B cell (primary cell): Measurements from ENCODE around the gene JADE2. TPM values are rescaled to one million over a fixed set of nuclear protein-coding genes. Genes with fewer than 3 reads are reported as not detected.

Experiments
- ATAC-seq: fragments of 200-7000 bp; cut with Tn5 transposase; one replicate; pipeline ENCODE4 v1.10.0; 2021; ENCODE audit warnings: low read depth, mild to moderate bottlenecking, moderate number of reproducible peaks, moderate library complexity
- CTCF ChIA-PET: fragments of 350-600 bp; sonication (Branson Sonifier 250); formaldehyde crosslinking; loops from one replicate; lab custom pipeline; 2021; ENCODE audit warnings: antibody characterized with exemption, inconsistent platforms; lab: Charles Lee
- POLR2A ChIA-PET: fragments of 350-600 bp; sonication (Branson Sonifier 250); formaldehyde crosslinking; loops from one replicate; lab custom pipeline; 2021; ENCODE audit warnings: antibody characterized with exemption; lab: Charles Lee
- DNase-seq: peaks from one replicate; pipeline ENCODE4 v3.0.0; 2013
- H2AFZ ChIP-seq: 2 replicates; pipeline ENCODE4 v1.6.1; 2012; ENCODE audit warnings: mild to moderate bottlenecking, low read depth, low read length; ENCODE audit not compliant: insufficient read depth, poor library complexity, severe bottlenecking
- H3K27ac ChIP-seq, 2 donors: 1 replicate in 1 of 2; 2 replicates in 1 of 2; pipeline ENCODE4 v1.5.1; 2012 to 2013; ENCODE audit warnings: low read length in 2 of 2, mild to moderate bottlenecking in 2 of 2, moderate library complexity in 1 of 2
- H3K27me3 ChIP-seq, 4 experiments: fragments of 200-600 bp in 1 of 4; sonication (generic) in 1 of 4; replicated peaks in 1 of 4; 1 replicate in 2 of 4; 2 replicates in 2 of 4; pipeline versions ENCODE4 v1.6.1 to v1.7.0; 2013 to 2016; ENCODE audit warnings: low read length in 3 of 4, mild to moderate bottlenecking in 2 of 4, mixed read lengths in 1 of 4, moderate library complexity in 1 of 4; ENCODE audit not compliant: insufficient read depth in 4 of 4, control insufficient read depth in 3 of 4; ENCODE audit errors: control extremely low read depth in 1 of 4
- H3K36me3 ChIP-seq, 2 experiments: replicated peaks in 1 of 2; 1 replicate in 1 of 2; 2 replicates in 1 of 2; pipeline versions ENCODE4 v1.6.1 to v1.7.1; 2013; ENCODE audit warnings: low read length in 1 of 2; ENCODE audit not compliant: insufficient read depth in 2 of 2, control insufficient read depth in 1 of 2; ENCODE audit errors: control extremely low read depth in 1 of 2, extremely low read depth in 1 of 2
- H3K4me1 ChIP-seq, 2 donors: fragments of 200-600 bp in 1 of 2; sonication (generic) in 1 of 2; 1 replicate in 1 of 2; 2 replicates in 1 of 2; pipeline versions ENCODE4 v1.5.1 to v1.6.1; 2013 to 2017; ENCODE audit warnings: low read length in 2 of 2; ENCODE audit not compliant: control insufficient read depth in 2 of 2, insufficient read depth in 2 of 2
- H3K4me2 ChIP-seq: replicated peaks from 2 replicates; pipeline ENCODE3; 2012; ENCODE audit warnings: mild to moderate bottlenecking, low read depth, low read length; ENCODE audit not compliant: poor library complexity, severe bottlenecking
- H3K4me3 ChIP-seq, 5 experiments: fragments of 200-600 bp in 1 of 5; sonication (generic) in 1 of 5; 1 replicate in 3 of 5; 2 replicates in 2 of 5; pipeline versions ENCODE4 v1.5.1 to v1.7.0; 2011 to 2016; ENCODE audit warnings: low read length in 4 of 5, mild to moderate bottlenecking in 4 of 5, low read depth in 2 of 5, control low read depth in 1 of 5, moderate library complexity in 1 of 5; ENCODE audit not compliant: insufficient read depth in 1 of 5; ENCODE audit errors: control extremely low read depth in 1 of 5, extremely low read depth in 1 of 5
- H3K79me2 ChIP-seq: fragments of 200-600 bp; sonication (generic); one replicate; pipeline ENCODE4 v1.6.0; 2016; ENCODE audit warnings: low read length; ENCODE audit not compliant: control insufficient read depth, insufficient read depth
- H3K9ac ChIP-seq: fragments of 200-600 bp; sonication (generic); 2 replicates; pipeline ENCODE4 v1.6.1; 2017; ENCODE audit warnings: mild to moderate bottlenecking, low read length, moderate library complexity
- H3K9me3 ChIP-seq, 3 donors: one replicate each; pipeline versions ENCODE4 v1.6.1 to v1.7.1; 2013; ENCODE audit warnings: low read length in 2 of 3; ENCODE audit not compliant: control insufficient read depth in 2 of 3, insufficient read depth in 1 of 3; ENCODE audit errors: control extremely low read depth in 1 of 3
- H4K20me1 ChIP-seq: 2 replicates; pipeline ENCODE4 v1.6.0; 2012; ENCODE audit warnings: mild to moderate bottlenecking, low read length; ENCODE audit not compliant: insufficient read depth, control insufficient read depth, poor library complexity, severe bottlenecking
- H3K27ac Mint-ChIP-seq: one replicate; pipeline ENCODE4 v1.8.0; 2021; ENCODE audit warnings: mixed read lengths
- H3K27me3 Mint-ChIP-seq: one replicate; pipeline ENCODE4 v1.8.0; 2021; ENCODE audit warnings: mixed read lengths
- H3K4me1 Mint-ChIP-seq: one replicate; pipeline ENCODE4 v1.8.0; 2021; ENCODE audit warnings: mixed read lengths
- H3K4me3 Mint-ChIP-seq: one replicate; pipeline ENCODE4 v1.8.0; 2021; ENCODE audit warnings: mixed read lengths
- H3K9me3 Mint-ChIP-seq: one replicate; pipeline ENCODE4 v1.8.0; 2022; ENCODE audit warnings: mixed read lengths; ENCODE audit not compliant: insufficient read depth
- EZH2 ChIP-seq: IDR thresholded peaks from 2 replicates; pipeline ENCODE4 v1.6.1; 2012; ENCODE audit warnings: borderline replicate concordance, low read depth, mild to moderate bottlenecking, moderate library complexity, low read length; ENCODE audit not compliant: insufficient read depth, poor library complexity, severe bottlenecking
- WGBS: methylation state at CpG from one replicate; pipeline ENCODE4 v1.1.5; 2013; ENCODE audit warnings: missing lambda C conversion rate; ENCODE audit not compliant: insufficient coverage; 5-methylcytosine and 5-hydroxymethylcytosine counted together
- intact Hi-C: fragments of 100-400 bp; cut with micrococcal nuclease; formaldehyde crosslinking; loops from one replicate; pipeline ENCODE4 v1.10.0; 2022
- polyA plus RNA-seq: library from polyadenylated mRNA; depleted of rRNA; stranded (reverse); fragments of >200 nt; gene quantifications from 2 replicates; pipeline ENCODE4 v1.2.3, GENCODE V29; 2012
- total RNA-seq, 2 donors: library from RNA; stranded (reverse); fragments of 120-200 nt in 1 of 2; gene quantifications; 1 replicate in 1 of 2; 2 replicates in 1 of 2; pipeline versions ENCODE4 v1.2.3 to v1.2.4, GENCODE V29; 2013 to 2022
- TF ChIP-seq, protein P1 (sequence below): fragments of 200-600 bp; IDR thresholded peaks from one replicate; pipeline ENCODE4 v1.8.0; 2022; ENCODE audit warnings: antibody characterized with exemption, mild to moderate bottlenecking

The JADE2 gene
- total and polyA plus RNA-seq, 2 donors (not counting 1 experiment from before 2014, with no cell fraction given) = 80.5 to 247 TPM

DNA sequence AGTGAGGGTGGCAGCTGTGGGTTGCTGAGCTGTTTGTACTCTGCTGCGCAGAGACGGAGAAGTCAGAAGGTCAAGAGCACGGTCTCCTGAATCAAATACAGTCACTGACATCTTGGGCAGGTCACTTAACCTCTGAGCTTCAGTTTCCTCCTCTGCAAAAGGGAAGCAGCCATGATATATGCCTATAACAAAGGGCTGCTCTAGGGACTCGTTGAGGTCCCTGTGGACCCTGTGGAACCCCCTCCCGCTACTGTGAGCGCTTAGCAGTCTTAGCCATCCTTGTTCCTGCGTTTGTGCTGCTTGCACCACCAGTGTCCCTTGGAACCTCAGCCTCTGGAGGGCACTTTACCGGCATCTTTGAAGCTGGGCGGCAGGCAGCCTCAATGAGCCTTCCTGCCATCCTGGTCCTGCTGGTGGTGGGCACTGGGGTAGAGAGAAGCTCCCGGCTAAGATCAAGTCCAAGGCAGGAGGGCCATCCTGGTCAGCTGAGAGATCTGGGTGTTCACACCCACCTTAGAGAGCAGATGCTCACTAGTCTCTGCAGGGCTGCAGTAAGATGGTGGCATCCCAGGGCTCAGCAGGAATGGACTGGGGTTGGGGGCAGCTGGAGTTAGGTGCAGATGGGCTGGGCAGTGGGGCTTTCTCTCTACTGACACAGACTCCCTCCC is 8.7 kb downstream of the JADE2 start:
- DNase-seq (no peak), ATAC-seq (peak; percentile 53)
- Histone ChIP-seq H4K20me1 (peaks cover 95% of the 10 kb centered on the region), H3K79me2 (peaks cover 96% of the 10 kb centered on the region), H3K4me1 (peaks cover 48 to 73% of the 10 kb centered on the region in 2 donors), H3K9me3 (no peaks in the 10 kb centered on the region), H3K27me3 (no peaks in the 10 kb centered on the region), H2AFZ (no peak overlapping the region), H3K36me3 (peaks cover 0 to 69% of the 10 kb centered on the region in 2 experiments), H3K4me2 (peak overlapping the region; percentile 39), H3K4me3 (no peak overlapping the region), H3K9ac (no peak overlapping the region), H3K27ac (peak overlapping the region in 1 of 2 donors; percentile 38)
- H3K4me3 Mint-ChIP-seq = peak overlapping the region; percentile 10
- H3K27ac Mint-ChIP-seq = peak overlapping the region; percentile 78
- no peaks in the 10 kb centered on the region for H3K27me3 Mint-ChIP-seq
- ChIA-PET POLR2A (interaction anchor here (0.5 to 1.2 kb wide), 4 partner anchors 8 to 53 kb away, joined by 3 to 6 read pairs (median 4); no protein-coding TSS in a partner anchor), CTCF (interaction anchor here (0.8 to 10.0 kb wide), 9 partner anchors 9 to 123 kb away, joined by 3 to 122 read pairs (median 6); partner anchors contain the start of gene CDKN2AIPNL)
- no peaks in the 10 kb centered on the region for H3K9me3 Mint-ChIP-seq
- H3K4me1 Mint-ChIP-seq = peaks cover 86% of the 10 kb centered on the region
- WGBS = 43% methylated on average over 10 of the region's 10 CpGs
- intact Hi-C loops = no loop called here
- no peak for TF ChIP-seq EZH2
- TF ChIP-seq, protein P1, sequence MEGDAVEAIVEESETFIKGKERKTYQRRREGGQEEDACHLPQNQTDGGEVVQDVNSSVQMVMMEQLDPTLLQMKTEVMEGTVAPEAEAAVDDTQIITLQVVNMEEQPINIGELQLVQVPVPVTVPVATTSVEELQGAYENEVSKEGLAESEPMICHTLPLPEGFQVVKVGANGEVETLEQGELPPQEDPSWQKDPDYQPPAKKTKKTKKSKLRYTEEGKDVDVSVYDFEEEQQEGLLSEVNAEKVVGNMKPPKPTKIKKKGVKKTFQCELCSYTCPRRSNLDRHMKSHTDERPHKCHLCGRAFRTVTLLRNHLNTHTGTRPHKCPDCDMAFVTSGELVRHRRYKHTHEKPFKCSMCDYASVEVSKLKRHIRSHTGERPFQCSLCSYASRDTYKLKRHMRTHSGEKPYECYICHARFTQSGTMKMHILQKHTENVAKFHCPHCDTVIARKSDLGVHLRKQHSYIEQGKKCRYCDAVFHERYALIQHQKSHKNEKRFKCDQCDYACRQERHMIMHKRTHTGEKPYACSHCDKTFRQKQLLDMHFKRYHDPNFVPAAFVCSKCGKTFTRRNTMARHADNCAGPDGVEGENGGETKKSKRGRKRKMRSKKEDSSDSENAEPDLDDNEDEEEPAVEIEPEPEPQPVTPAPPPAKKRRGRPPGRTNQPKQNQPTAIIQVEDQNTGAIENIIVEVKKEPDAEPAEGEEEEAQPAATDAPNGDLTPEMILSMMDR = no peak

DNA sequence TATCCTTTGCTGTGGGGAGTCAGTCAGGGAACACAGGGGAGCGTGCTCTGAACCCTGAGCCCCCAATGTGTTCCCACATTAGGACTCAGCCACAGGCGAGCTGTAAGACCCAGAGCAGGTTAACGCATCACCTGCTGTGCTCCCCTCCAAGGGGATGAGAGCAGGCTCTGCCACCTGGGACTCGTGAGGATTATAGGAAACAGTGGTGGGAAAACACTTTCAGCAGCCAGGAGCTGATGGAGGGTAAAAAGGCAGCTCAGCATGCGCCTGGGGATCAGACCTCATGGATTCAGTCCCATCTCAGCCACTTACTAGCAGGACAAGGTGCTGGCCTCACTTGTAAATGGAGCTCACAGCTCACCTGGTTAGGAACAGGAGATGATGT is 9.2 kb downstream of the JADE2 start:
- no peak for TF ChIP-seq EZH2
- TF ChIP-seq, protein P1 = no peak
- H3K27me3 Mint-ChIP-seq = no peaks in the 10 kb centered on the region
- Histone ChIP-seq H3K79me2 (peaks cover 95% of the 10 kb centered on the region), H3K4me3 (no peak overlapping the region), H2AFZ (no peak overlapping the region), H3K27ac (peak overlapping the region in 1 of 2 donors; percentile 38), H3K27me3 (no peaks in the 10 kb centered on the region), H3K9me3 (no peaks in the 10 kb centered on the region), H3K9ac (no peak overlapping the region), H3K4me1 (peaks cover 50 to 71% of the 10 kb centered on the region in 2 donors), H4K20me1 (peaks cover 94% of the 10 kb centered on the region), H3K36me3 (peaks cover 0 to 69% of the 10 kb centered on the region in 2 experiments), H3K4me2 (no peak overlapping the region)
- peak overlapping the region; percentile 53 for H3K27ac Mint-ChIP-seq
- no peak overlapping the region for H3K4me3 Mint-ChIP-seq
- ChIA-PET CTCF (interaction anchor here (0.8 to 2.3 kb wide), 7 partner anchors 20 to 123 kb away, joined by 3 to 8 read pairs (median 5); partner anchors contain the start of gene CDKN2AIPNL), POLR2A (interaction anchor here (0.5 to 1.2 kb wide), 3 partner anchors 8 to 53 kb away, joined by 4 to 6 read pairs (median 4); no protein-coding TSS in a partner anchor)
- WGBS = 95% methylated on average over 4 of the region's 5 CpGs
- H3K4me1 Mint-ChIP-seq = peaks cover 83% of the 10 kb centered on the region
- no peaks in the 10 kb centered on the region for H3K9me3 Mint-ChIP-seq
- DNase-seq = no peak
- intact Hi-C loops = no loop called here
- no peak for ATAC-seq
